ENCODE results near the gene BPIFB1. TPM values are rescaled to one million over a fixed set of nuclear protein-coding genes. Genes with fewer than 3 reads are reported as not detected.
A peak's percentile ranks its signal among the peaks of the same experiment; 100 is the strongest.

The BPIFB1 gene
- total and polyA plus RNA-seq, 3 donors from 2014 or later = 1.6 to 5.8 (median 5.5) TPM

DNA sequence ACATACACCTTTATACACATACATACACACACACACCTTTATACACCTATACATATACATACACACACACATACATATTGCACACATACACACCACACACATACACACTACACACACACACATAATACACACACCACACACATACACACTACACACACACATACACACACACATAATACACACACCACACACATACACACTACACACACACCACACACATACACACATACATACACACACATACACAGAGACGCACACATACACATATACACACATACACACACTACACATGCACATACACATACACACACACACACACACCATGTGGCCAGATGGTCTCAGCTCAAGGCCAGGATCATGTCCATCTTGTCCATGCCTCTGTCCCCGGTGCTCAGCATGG lies 25.7 kb downstream of the BPIFB1 start:
- no peaks in the 10 kb centered on the region for H3K27me3 ChIP-seq
- intact Hi-C loops (cut with DNase I; ENCODE audit: low total_unique reads) = no loop called here
- no peak overlapping the region for H3K27ac ChIP-seq
- TF ChIP-seq, protein P1, sequence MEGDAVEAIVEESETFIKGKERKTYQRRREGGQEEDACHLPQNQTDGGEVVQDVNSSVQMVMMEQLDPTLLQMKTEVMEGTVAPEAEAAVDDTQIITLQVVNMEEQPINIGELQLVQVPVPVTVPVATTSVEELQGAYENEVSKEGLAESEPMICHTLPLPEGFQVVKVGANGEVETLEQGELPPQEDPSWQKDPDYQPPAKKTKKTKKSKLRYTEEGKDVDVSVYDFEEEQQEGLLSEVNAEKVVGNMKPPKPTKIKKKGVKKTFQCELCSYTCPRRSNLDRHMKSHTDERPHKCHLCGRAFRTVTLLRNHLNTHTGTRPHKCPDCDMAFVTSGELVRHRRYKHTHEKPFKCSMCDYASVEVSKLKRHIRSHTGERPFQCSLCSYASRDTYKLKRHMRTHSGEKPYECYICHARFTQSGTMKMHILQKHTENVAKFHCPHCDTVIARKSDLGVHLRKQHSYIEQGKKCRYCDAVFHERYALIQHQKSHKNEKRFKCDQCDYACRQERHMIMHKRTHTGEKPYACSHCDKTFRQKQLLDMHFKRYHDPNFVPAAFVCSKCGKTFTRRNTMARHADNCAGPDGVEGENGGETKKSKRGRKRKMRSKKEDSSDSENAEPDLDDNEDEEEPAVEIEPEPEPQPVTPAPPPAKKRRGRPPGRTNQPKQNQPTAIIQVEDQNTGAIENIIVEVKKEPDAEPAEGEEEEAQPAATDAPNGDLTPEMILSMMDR (IDR thresholded peaks at IDR 0.05) = no peak
- TF ChIP-seq POLR2A (IDR thresholded peaks at IDR 0.05) = no peak
- WGBS, 2 donors = 89 to 96% methylated on average over 2 of the region's 2 CpGs
- H3K4me1 ChIP-seq = no peaks in the 10 kb centered on the region
- H3K36me3 ChIP-seq (ENCODE audit: low read depth, missing control alignments) = no peaks in the 10 kb centered on the region
- H3K9me3 ChIP-seq = no peaks in the 10 kb centered on the region
- H3K4me3 ChIP-seq = no peak overlapping the region
- no peak for DNase-seq

DNA sequence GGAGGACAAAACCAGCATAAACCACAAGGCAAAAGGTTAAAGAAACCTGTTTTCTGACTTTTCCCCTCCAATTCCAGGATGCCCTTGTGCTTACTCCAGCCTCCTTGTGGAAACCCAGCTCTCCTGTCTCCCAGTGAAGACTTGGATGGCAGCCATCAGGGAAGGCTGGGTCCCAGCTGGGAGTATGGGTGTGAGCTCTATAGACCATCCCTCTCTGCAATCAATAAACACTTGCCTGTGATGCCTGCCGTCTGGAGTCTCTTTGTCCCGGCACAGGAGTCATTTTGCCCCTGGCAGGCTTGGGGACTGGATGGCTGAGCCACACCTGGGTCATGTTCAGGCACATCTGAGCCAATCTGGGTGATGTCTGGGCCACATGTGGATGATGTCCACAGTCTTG lies 26.6 kb downstream of the BPIFB1 start:
- H3K9me3 ChIP-seq = no peaks in the 10 kb centered on the region
- no peaks in the 10 kb centered on the region for H3K4me1 ChIP-seq
- no peaks in the 10 kb centered on the region for H3K27me3 ChIP-seq
- DNase-seq = no peak
- no peaks in the 10 kb centered on the region for H3K36me3 ChIP-seq (ENCODE audit: low read depth, missing control alignments)
- H3K4me3 ChIP-seq = no peak overlapping the region
- WGBS, 2 donors = 73 to 80% methylated on average over 1 to 2 of the region's 2 CpGs
- no peak overlapping the region for H3K27ac ChIP-seq
- intact Hi-C loops (cut with DNase I; ENCODE audit: low total_unique reads) = no loop called here
- TF ChIP-seq POLR2A (IDR thresholded peaks at IDR 0.05) = no peak
- TF ChIP-seq, protein P1 (IDR thresholded peaks at IDR 0.05) = no peak

DNA sequence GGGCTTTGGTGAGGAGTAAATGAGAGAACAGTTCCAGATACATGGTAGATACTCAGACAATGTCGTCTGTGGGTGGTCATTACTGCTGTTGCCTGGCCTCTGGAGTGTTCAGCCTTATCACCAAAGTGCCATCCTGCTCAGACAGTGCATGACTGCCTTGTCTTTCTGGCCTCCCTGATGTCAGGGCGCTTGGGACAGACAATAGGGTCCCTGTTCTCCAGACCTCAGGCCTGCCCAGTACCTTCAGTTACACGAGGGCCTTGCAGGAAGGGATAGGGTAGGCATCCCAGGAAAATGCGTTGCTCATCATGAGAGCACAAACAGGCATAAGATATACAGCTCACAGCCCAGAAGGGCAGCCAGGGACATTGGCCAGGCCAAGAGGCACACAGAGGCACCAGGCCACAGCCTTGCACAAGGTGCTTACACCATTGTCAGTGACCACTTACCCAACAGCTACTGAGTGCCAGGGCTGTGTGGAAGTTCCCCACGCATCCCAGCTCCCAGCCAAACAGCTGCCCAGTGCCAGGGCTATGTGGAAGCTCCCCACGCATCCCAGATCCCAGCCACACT lies 27.4 kb downstream of the BPIFB1 start:
- DNase-seq = peak; percentile 61
- Histone ChIP-seq H3K4me3 (no peak overlapping the region), H3K27me3 (no peaks in the 10 kb centered on the region), H3K9me3 (no peaks in the 10 kb centered on the region), H3K27ac (no peak overlapping the region), H3K4me1 (no peaks in the 10 kb centered on the region), H3K36me3 (ENCODE audit: low read depth, missing control alignments) (no peaks in the 10 kb centered on the region)
- TF ChIP-seq, protein P1 (IDR thresholded peaks at IDR 0.05) = no peak
- TF ChIP-seq POLR2A (IDR thresholded peaks at IDR 0.05) = no peak
- intact Hi-C loops (cut with DNase I; ENCODE audit: low total_unique reads) = no loop called here
- WGBS, 2 donors = 73 to 82% methylated on average over 6 of the region's 6 CpGs

DNA sequence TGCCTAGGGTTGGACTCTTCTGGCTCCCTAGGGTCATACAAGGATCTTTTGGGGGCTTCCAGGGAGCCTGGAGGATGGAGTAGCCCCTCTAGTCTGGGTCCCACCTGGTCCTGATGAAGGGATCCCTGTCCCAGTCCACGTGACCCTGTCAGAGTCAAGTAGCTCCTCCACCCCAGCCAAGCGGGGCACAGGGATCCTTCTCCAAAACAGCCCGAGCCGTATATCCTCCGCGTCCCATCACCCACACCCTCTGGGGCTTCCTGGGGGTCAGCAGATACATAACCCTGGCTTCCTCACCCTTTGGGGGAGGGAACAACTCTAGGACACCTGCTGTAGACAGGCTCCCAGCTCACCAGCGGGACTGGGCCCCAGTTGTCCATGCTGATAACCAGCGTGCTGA lies 28.0 kb downstream of the BPIFB1 start:
- DNase-seq = no peak
- Histone ChIP-seq H3K27ac (no peak overlapping the region), H3K9me3 (no peaks in the 10 kb centered on the region), H3K4me1 (no peaks in the 10 kb centered on the region), H3K27me3 (no peaks in the 10 kb centered on the region), H3K36me3 (ENCODE audit: low read depth, missing control alignments) (no peaks in the 10 kb centered on the region), H3K4me3 (no peak overlapping the region)
- WGBS, 2 donors = 94 to 95% methylated on average over 4 to 8 of the region's 8 CpGs
- intact Hi-C loops (cut with DNase I; ENCODE audit: low total_unique reads) = no loop called here
- TF ChIP-seq, protein P1 (IDR thresholded peaks at IDR 0.05) = no peak

DNA sequence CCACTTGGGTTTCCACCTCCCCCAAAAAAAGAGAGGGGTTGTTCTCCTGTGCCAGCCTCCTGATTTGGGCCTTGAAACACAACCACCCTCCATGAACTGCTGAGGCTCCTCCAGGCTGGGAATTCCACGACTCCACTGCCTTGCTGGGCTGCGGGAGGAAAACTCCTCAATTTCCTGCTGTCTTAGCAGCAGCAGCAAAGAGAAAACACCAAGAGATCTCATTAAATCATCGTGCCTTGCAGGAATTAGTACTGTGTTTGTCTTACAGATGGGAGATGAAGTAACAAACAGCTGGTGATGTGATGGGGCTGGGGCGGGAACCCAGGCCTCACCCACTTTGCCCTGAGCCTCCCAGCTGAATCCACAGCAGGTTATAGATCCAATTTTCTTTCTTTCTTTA lies 29.0 kb downstream of the BPIFB1 start:
- no peaks in the 10 kb centered on the region for H3K27me3 ChIP-seq
- H3K27ac ChIP-seq = no peak overlapping the region
- intact Hi-C loops (cut with DNase I; ENCODE audit: low total_unique reads) = no loop called here
- WGBS, 2 donors = 77 to 86% methylated on average over 4 of the region's 4 CpGs
- no peak overlapping the region for H3K4me3 ChIP-seq
- H3K4me1 ChIP-seq = no peaks in the 10 kb centered on the region
- no peak for TF ChIP-seq POLR2A (IDR thresholded peaks at IDR 0.05)
- TF ChIP-seq, protein P1 (IDR thresholded peaks at IDR 0.05) = no peak
- no peaks in the 10 kb centered on the region for H3K36me3 ChIP-seq (ENCODE audit: low read depth, missing control alignments)
- no peak for DNase-seq
- no peaks in the 10 kb centered on the region for H3K9me3 ChIP-seq

Measured in testis (tissue), 3 donors.